Measurements from ENCODE around the gene PGAM2. TPM values are rescaled to one million over a fixed set of nuclear protein-coding genes. Genes with fewer than 3 reads are reported as not detected.

The PGAM2 gene
- total RNA-seq, 3 donors from 2014 or later, result 0.24 TPM; not detected in 2

- Mint-ChIP-seq H3K9me3 (no peaks in the 10 kb centered on the region), H3K4me1 (ENCODE audit: low read depth) (peaks cover 15% of the 10 kb centered on the region), H3K36me3 (ENCODE audit: insufficient read depth) (peaks cover 38% of the 10 kb centered on the region), H3K27me3 (ENCODE audit: low read depth) (no peaks in the 10 kb centered on the region), H3K4me3 (no peak overlapping the region)
- ATAC-seq (no peak), DNase-seq (no peak)
These were observed 6.6 kb downstream of the PGAM2 start for GRCh38 chr7:44058759-44059218.

- Mint-ChIP-seq H3K4me3 (no peak overlapping the region), H3K9me3 (no peaks in the 10 kb centered on the region), H3K27me3 (ENCODE audit: low read depth) (no peaks in the 10 kb centered on the region), H3K36me3 (ENCODE audit: insufficient read depth) (peaks cover 39% of the 10 kb centered on the region), H3K4me1 (ENCODE audit: low read depth) (peaks cover 16% of the 10 kb centered on the region)
- ATAC-seq (no peak), DNase-seq (no peak)
These were observed 7.3 kb downstream of the PGAM2 start for GRCh38 chr7:44057849-44058758.

- no peaks in the 10 kb centered on the region for H3K9me3 Mint-ChIP-seq
- peaks cover 44% of the 10 kb centered on the region for H3K36me3 Mint-ChIP-seq (ENCODE audit: insufficient read depth)
- DNase-seq (no peak), ATAC-seq (no peak)
- peaks cover 23% of the 10 kb centered on the region for H3K4me1 Mint-ChIP-seq (ENCODE audit: low read depth)
- no peaks in the 10 kb centered on the region for H3K27me3 Mint-ChIP-seq (ENCODE audit: low read depth)
- no peak overlapping the region for H3K4me3 Mint-ChIP-seq
These were observed 8.1 kb downstream of the PGAM2 start for GRCh38 chr7:44057181-44057848.

- no peaks in the 10 kb centered on the region for H3K9me3 Mint-ChIP-seq
- DNase-seq, result no peak
These were observed 8.7 kb downstream of the PGAM2 start for GRCh38 chr7:44056681-44057080.

GRCh38 chr7:44052771-44053365 lies 12.5 kb downstream of the PGAM2 start:
- DNase-seq (no peak), ATAC-seq (no peak)
- peaks cover 54% of the 10 kb centered on the region for H3K4me1 Mint-ChIP-seq (ENCODE audit: low read depth)
- H3K9me3 Mint-ChIP-seq, result no peaks in the 10 kb centered on the region
- H3K4me3 Mint-ChIP-seq, result no peak overlapping the region
- H3K36me3 Mint-ChIP-seq (ENCODE audit: insufficient read depth), result peaks cover 35% of the 10 kb centered on the region
- no peaks in the 10 kb centered on the region for H3K27me3 Mint-ChIP-seq (ENCODE audit: low read depth)

More at GRCh38 chr7:44056681-44057080, 8.7 kb downstream of the PGAM2 start:
- ATAC-seq, result no peak
- H3K4me1 Mint-ChIP-seq (ENCODE audit: low read depth), result peaks cover 27% of the 10 kb centered on the region
- no peak overlapping the region for H3K4me3 Mint-ChIP-seq
- peaks cover 46% of the 10 kb centered on the region for H3K36me3 Mint-ChIP-seq (ENCODE audit: insufficient read depth)
- no peaks in the 10 kb centered on the region for H3K27me3 Mint-ChIP-seq (ENCODE audit: low read depth)

GRCh38 chr7:44051611-44052220 lies 13.7 kb downstream of the PGAM2 start:
- Mint-ChIP-seq H3K4me1 (ENCODE audit: low read depth) (peaks cover 65% of the 10 kb centered on the region), H3K9me3 (no peaks in the 10 kb centered on the region), H3K4me3 (no peak overlapping the region), H3K27me3 (ENCODE audit: low read depth) (no peaks in the 10 kb centered on the region), H3K36me3 (ENCODE audit: insufficient read depth) (peaks cover 38% of the 10 kb centered on the region)
- DNase-seq (no peak), ATAC-seq (peak in 1 of 2 donors; percentile 30)

GRCh38 chr7:44050915-44051560 lies 14.3 kb downstream of the PGAM2 start:
- peaks cover 68% of the 10 kb centered on the region for H3K4me1 Mint-ChIP-seq (ENCODE audit: low read depth)
- DNase-seq, result no peak
- H3K9me3 Mint-ChIP-seq, result no peaks in the 10 kb centered on the region
- peaks cover 38% of the 10 kb centered on the region for H3K36me3 Mint-ChIP-seq (ENCODE audit: insufficient read depth)
- no peaks in the 10 kb centered on the region for H3K27me3 Mint-ChIP-seq (ENCODE audit: low read depth)
- no peak for ATAC-seq
- H3K4me3 Mint-ChIP-seq, result no peak overlapping the region

- ATAC-seq (no peak), DNase-seq (no peak)
- H3K4me1 Mint-ChIP-seq (ENCODE audit: low read depth), result peaks cover 69% of the 10 kb centered on the region
- H3K27me3 Mint-ChIP-seq (ENCODE audit: low read depth), result no peaks in the 10 kb centered on the region
- H3K4me3 Mint-ChIP-seq, result no peak overlapping the region
- H3K36me3 Mint-ChIP-seq (ENCODE audit: insufficient read depth), result peaks cover 31% of the 10 kb centered on the region
- no peaks in the 10 kb centered on the region for H3K9me3 Mint-ChIP-seq
These were observed 15.0 kb downstream of the PGAM2 start for GRCh38 chr7:44050121-44050914.

- H3K36me3 Mint-ChIP-seq (ENCODE audit: insufficient read depth), result peaks cover 28% of the 10 kb centered on the region
- no peaks in the 10 kb centered on the region for H3K27me3 Mint-ChIP-seq (ENCODE audit: low read depth)
- DNase-seq (no peak), ATAC-seq (no peak)
- H3K9me3 Mint-ChIP-seq, result no peaks in the 10 kb centered on the region
- no peak overlapping the region for H3K4me3 Mint-ChIP-seq
- H3K4me1 Mint-ChIP-seq (ENCODE audit: low read depth), result peaks cover 75% of the 10 kb centered on the region
These were observed 17.2 kb downstream of the PGAM2 start for GRCh38 chr7:44048031-44048795.

- DNase-seq (no peak), ATAC-seq (peak; percentile 10 to 14)
- no peaks in the 10 kb centered on the region for H3K27me3 Mint-ChIP-seq (ENCODE audit: low read depth)
- H3K4me3 Mint-ChIP-seq, result peak overlapping the region; percentile 87
- H3K9me3 Mint-ChIP-seq, result no peaks in the 10 kb centered on the region
- H3K36me3 Mint-ChIP-seq (ENCODE audit: insufficient read depth), result peaks cover 19% of the 10 kb centered on the region
- peaks cover 63% of the 10 kb centered on the region for H3K4me1 Mint-ChIP-seq (ENCODE audit: low read depth)
These were observed 18.9 kb downstream of the PGAM2 start for GRCh38 chr7:44046321-44047061.

- peak overlapping the region; percentile 87 for H3K4me3 Mint-ChIP-seq
- H3K27me3 Mint-ChIP-seq (ENCODE audit: low read depth), result no peaks in the 10 kb centered on the region
- H3K36me3 Mint-ChIP-seq (ENCODE audit: insufficient read depth), result peaks cover 14% of the 10 kb centered on the region
- DNase-seq (no peak), ATAC-seq (peak in 1 of 2 donors; percentile 19)
- H3K9me3 Mint-ChIP-seq, result no peaks in the 10 kb centered on the region
- H3K4me1 Mint-ChIP-seq (ENCODE audit: low read depth), result peaks cover 56% of the 10 kb centered on the region
These were observed 19.9 kb downstream of the PGAM2 start for GRCh38 chr7:44045226-44046014.

Data from activated T-cell treated with anti-CD3 and anti-CD28 coated beads, Interleukin-2, amount 50 U/mL, for 4 hours (primary cell).